Measurements from ENCODE around the gene ZBBX.

Gene ZBBX

DNA sequence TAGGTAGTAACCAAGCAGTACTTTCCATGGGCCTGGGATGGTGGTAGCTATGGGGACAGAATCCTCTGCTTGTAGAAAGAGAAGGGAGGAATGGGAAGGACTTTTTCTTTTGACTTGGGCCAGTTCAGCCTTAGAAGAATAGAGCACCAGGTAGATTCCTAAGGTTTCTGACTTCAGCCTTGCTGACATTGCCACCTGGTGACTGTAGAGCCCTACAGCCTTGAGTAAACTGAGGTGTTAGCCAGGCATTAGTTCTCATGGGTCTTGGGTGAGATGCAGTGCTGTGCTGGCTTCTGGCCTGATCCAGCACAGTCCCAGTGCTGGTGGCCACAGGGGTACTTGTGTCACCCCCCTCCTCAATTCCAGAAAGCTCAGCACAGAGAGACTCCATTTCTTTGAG lies 171.1 kb downstream of the ZBBX start:
- Histone ChIP-seq H2BK12ac (ENCODE audit: low read length in 2 of 2) (no peak overlapping the region), H3K79me1 (replicated peaks; ENCODE audit: low read length, poor library complexity, severe bottlenecking) (no peaks in the 10 kb centered on the region), H3K18ac (ENCODE audit: low read depth in 1 of 2, low read length in 2 of 2) (no peak overlapping the region), H2AK5ac (ENCODE audit: low read length, severe bottlenecking) (no peak overlapping the region), H3K9ac (ENCODE audit: low read length) (no peak overlapping the region), H3K27ac (ENCODE audit: low read length, poor library complexity, severe bottlenecking) (no peak overlapping the region), H3K23ac (ENCODE audit: low read length in 2 of 2) (no peak overlapping the region), H2BK15ac (ENCODE audit: low read depth, poor library complexity, severe bottlenecking) (no peak overlapping the region), H3K36me3 (ENCODE audit: control insufficient read depth in 1 of 2, insufficient read depth in 2 of 2, low read depth in 1 of 2, low read length in 2 of 2) (no peaks in the 10 kb centered on the region), H3K14ac (ENCODE audit: low read length in 2 of 2) (no peak overlapping the region), H3K4me3 (ENCODE audit: insufficient read depth in 1 of 2, low read depth in 1 of 2, low read length in 2 of 2) (no peak overlapping the region), H2BK120ac (ENCODE audit: low read depth, low read length) (no peak overlapping the region), H3K4me2 (ENCODE audit: low read length, poor library complexity, severe bottlenecking) (no peak overlapping the region), H2BK5ac (ENCODE audit: low read depth, low read length, poor library complexity, severe bottlenecking) (no peak overlapping the region), H4K91ac (ENCODE audit: low read length) (no peak overlapping the region), H3K27me3 (ENCODE audit: control insufficient read depth in 1 of 2, insufficient read depth in 1 of 2, low read length in 2 of 2) (no peaks in the 10 kb centered on the region), H3K4ac (ENCODE audit: low read depth in 1 of 2, low read length in 2 of 2) (no peak overlapping the region), H4K8ac (ENCODE audit: low read length) (no peak overlapping the region), H3K4me1 (ENCODE audit: control insufficient read depth, insufficient read depth, low read depth, low read length) (no peaks in the 10 kb centered on the region), H3K9me3 (ENCODE audit: control insufficient read depth, low read length) (no peaks in the 10 kb centered on the region), H2AFZ (ENCODE audit: low read depth, low read length) (no peak overlapping the region)
- no peak for DNase-seq

DNA sequence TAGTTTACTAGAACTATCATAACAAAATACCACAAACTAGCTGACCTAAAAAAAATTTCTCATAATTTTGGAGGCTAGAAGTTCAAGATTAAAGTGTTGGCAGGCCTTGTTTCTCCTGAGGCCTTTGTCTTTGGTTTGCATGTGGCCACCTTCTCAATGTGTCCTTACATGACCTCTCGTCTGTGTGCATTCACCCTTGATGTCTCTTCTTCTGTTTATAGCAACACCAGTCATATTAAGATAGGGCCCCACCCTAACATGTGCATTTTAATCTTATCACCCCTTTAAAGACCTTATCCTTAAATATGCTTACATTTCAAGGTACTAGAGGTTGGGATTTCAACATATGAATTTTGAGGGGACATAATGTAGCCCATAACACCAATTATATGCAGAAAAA lies 177.0 kb downstream of the ZBBX start:
- no peaks in the 10 kb centered on the region for H3K79me1 ChIP-seq (replicated peaks; ENCODE audit: low read length, poor library complexity, severe bottlenecking)

DNA sequence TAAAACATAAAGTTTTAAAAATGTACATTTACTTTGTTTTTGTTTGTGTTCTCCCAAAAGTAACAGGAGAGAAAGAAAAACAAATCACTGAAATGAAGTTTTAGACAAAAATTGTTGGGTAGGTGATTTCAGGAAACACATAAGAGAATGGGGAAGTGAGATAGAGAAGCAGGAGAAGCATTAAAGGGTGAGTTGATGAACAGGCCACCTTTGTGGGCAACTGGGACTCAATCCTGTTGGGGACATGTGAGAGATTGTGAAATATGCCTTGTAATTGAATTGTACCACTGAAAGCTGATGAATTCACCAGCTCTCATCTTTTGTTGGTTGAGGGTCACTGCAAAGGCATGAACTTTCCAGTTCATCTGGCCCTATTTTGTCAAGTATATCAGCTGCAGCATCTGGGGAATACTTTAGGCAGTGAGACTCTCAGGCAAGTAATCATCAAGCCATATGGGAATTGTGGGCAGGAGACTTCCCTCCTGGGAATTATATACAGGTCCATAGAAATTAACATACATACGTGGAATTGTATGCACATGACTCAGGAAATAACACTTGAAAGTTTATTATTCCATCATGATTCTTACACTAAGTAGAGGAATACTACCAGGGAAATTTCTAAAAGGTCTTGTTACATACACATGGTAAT lies 181.0 kb downstream of the ZBBX start:
- Histone ChIP-seq H3K27ac (ENCODE audit: low read length, poor library complexity, severe bottlenecking) (no peak overlapping the region), H3K14ac (ENCODE audit: low read length in 2 of 2) (no peak overlapping the region), H3K4ac (ENCODE audit: low read depth in 1 of 2, low read length in 2 of 2) (no peak overlapping the region), H2AFZ (ENCODE audit: low read depth, low read length) (no peak overlapping the region), H3K27me3 (ENCODE audit: control insufficient read depth in 1 of 2, insufficient read depth in 1 of 2, low read length in 2 of 2) (no peaks in the 10 kb centered on the region), H2BK5ac (ENCODE audit: low read depth, low read length, poor library complexity, severe bottlenecking) (no peak overlapping the region), H2AK5ac (ENCODE audit: low read length, severe bottlenecking) (no peak overlapping the region), H2BK12ac (ENCODE audit: low read length in 2 of 2) (no peak overlapping the region), H3K9me3 (ENCODE audit: control insufficient read depth, low read length) (no peaks in the 10 kb centered on the region), H3K36me3 (ENCODE audit: control insufficient read depth in 1 of 2, insufficient read depth in 2 of 2, low read depth in 1 of 2, low read length in 2 of 2) (no peaks in the 10 kb centered on the region), H3K23ac (ENCODE audit: low read length in 2 of 2) (no peak overlapping the region), H2BK120ac (ENCODE audit: low read depth, low read length) (no peak overlapping the region), H3K9ac (ENCODE audit: low read length) (no peak overlapping the region), H3K4me2 (ENCODE audit: low read length, poor library complexity, severe bottlenecking) (no peak overlapping the region), H3K4me3 (ENCODE audit: insufficient read depth in 1 of 2, low read depth in 1 of 2, low read length in 2 of 2) (no peak overlapping the region), H4K8ac (ENCODE audit: low read length) (no peak overlapping the region), H3K18ac (ENCODE audit: low read depth in 1 of 2, low read length in 2 of 2) (no peak overlapping the region), H2BK15ac (ENCODE audit: low read depth, poor library complexity, severe bottlenecking) (no peak overlapping the region), H4K91ac (ENCODE audit: low read length) (no peak overlapping the region), H3K4me1 (ENCODE audit: control insufficient read depth, insufficient read depth, low read depth, low read length) (no peaks in the 10 kb centered on the region), H3K79me1 (replicated peaks; ENCODE audit: low read length, poor library complexity, severe bottlenecking) (no peaks in the 10 kb centered on the region)
- DNase-seq: peak; percentile 2
- WGBS: no CpG with 5 or more reads among the region's 1 CpG

More for the DNA sequence above, 177.0 kb downstream of the ZBBX start:
- Histone ChIP-seq H3K36me3 (ENCODE audit: control insufficient read depth in 1 of 2, insufficient read depth in 2 of 2, low read depth in 1 of 2, low read length in 2 of 2) (no peaks in the 10 kb centered on the region), H2BK15ac (ENCODE audit: low read depth, poor library complexity, severe bottlenecking) (no peak overlapping the region), H2BK12ac (ENCODE audit: low read length in 2 of 2) (no peak overlapping the region), H3K4me1 (ENCODE audit: control insufficient read depth, insufficient read depth, low read depth, low read length) (no peaks in the 10 kb centered on the region), H2BK120ac (ENCODE audit: low read depth, low read length) (no peak overlapping the region), H4K8ac (ENCODE audit: low read length) (no peak overlapping the region), H3K4me2 (ENCODE audit: low read length, poor library complexity, severe bottlenecking) (no peak overlapping the region), H3K4ac (ENCODE audit: low read depth in 1 of 2, low read length in 2 of 2) (no peak overlapping the region), H3K9ac (ENCODE audit: low read length) (no peak overlapping the region), H3K9me3 (ENCODE audit: control insufficient read depth, low read length) (no peaks in the 10 kb centered on the region), H4K91ac (ENCODE audit: low read length) (no peak overlapping the region), H3K27ac (ENCODE audit: low read length, poor library complexity, severe bottlenecking) (no peak overlapping the region), H2BK5ac (ENCODE audit: low read depth, low read length, poor library complexity, severe bottlenecking) (no peak overlapping the region), H3K23ac (ENCODE audit: low read length in 2 of 2) (no peak overlapping the region), H2AK5ac (ENCODE audit: low read length, severe bottlenecking) (no peak overlapping the region), H3K14ac (ENCODE audit: low read length in 2 of 2) (no peak overlapping the region), H3K18ac (ENCODE audit: low read depth in 1 of 2, low read length in 2 of 2) (no peak overlapping the region), H3K27me3 (ENCODE audit: control insufficient read depth in 1 of 2, insufficient read depth in 1 of 2, low read length in 2 of 2) (no peaks in the 10 kb centered on the region), H3K4me3 (ENCODE audit: insufficient read depth in 1 of 2, low read depth in 1 of 2, low read length in 2 of 2) (no peak overlapping the region), H2AFZ (ENCODE audit: low read depth, low read length) (no peak overlapping the region)
- no peak for DNase-seq
- 80% methylated on average over 1 of the region's 1 CpG for WGBS
